GM23248 (cell line): ENCODE data around the gene VAPA. TPM values are rescaled to one million over a fixed set of nuclear protein-coding genes. Genes with fewer than 3 reads are reported as not detected.
A peak's percentile ranks its signal among the peaks of the same experiment; 100 is the strongest.
"Not testable (repeated sequence)": the region's sequence is repeated elsewhere in the genome, so short reads cannot be mapped to it uniquely, and the experiment has no call there.

Experiments
- DNase-seq: peaks from one replicate; pipeline ENCODE4 v3.0.0-alpha.2; 2015
- H2AFZ ChIP-seq: fragments of 200-600 bp; sonication (generic); 2 replicates; pipeline ENCODE4 v1.6.1; 2016; ENCODE audit warnings: antibody characterized with exemption
- H3F3A ChIP-seq: fragments of 200-600 bp; sonication (generic); 2 replicates; pipeline ENCODE4 v1.6.1; 2016; ENCODE audit warnings: mild to moderate bottlenecking, antibody characterized with exemption, mixed run types; ENCODE audit not compliant: insufficient read depth
- H3K27ac ChIP-seq: fragments of 200-600 bp; sonication (generic); 2 replicates; pipeline ENCODE4 v1.5.1; 2016; ENCODE audit warnings: mild to moderate bottlenecking
- H3K27me3 ChIP-seq: fragments of 200-600 bp; sonication (generic); replicated peaks from 2 replicates; pipeline ENCODE4 v1.6.1; 2016; ENCODE audit warnings: mild to moderate bottlenecking; ENCODE audit not compliant: insufficient read depth
- H3K36me3 ChIP-seq: fragments of 200-600 bp; sonication (generic); 2 replicates; pipeline ENCODE4 v1.6.1; 2016; ENCODE audit warnings: low read depth, mild to moderate bottlenecking
- H3K4me1 ChIP-seq: fragments of 200-600 bp; sonication (generic); 2 replicates; pipeline ENCODE4 v1.6.1; 2016; ENCODE audit warnings: mild to moderate bottlenecking; ENCODE audit not compliant: insufficient read depth
- H3K4me2 ChIP-seq: fragments of 200-600 bp; sonication (generic); one replicate; pipeline ENCODE4 v1.6.1; 2016; ENCODE audit warnings: mild to moderate bottlenecking; ENCODE audit not compliant: unreplicated experiment
- H3K4me3 ChIP-seq: fragments of 200-600 bp; sonication (generic); 2 replicates; pipeline ENCODE4 v1.5.1; 2016; ENCODE audit warnings: mild to moderate bottlenecking
- H3K79me2 ChIP-seq: fragments of 200-600 bp; sonication (generic); 2 replicates; pipeline ENCODE4 v1.6.1; 2016; ENCODE audit warnings: mild to moderate bottlenecking; ENCODE audit not compliant: insufficient read depth
- H3K9ac ChIP-seq: fragments of 200-600 bp; sonication (generic); 2 replicates; pipeline ENCODE4 v1.6.1; 2016; ENCODE audit warnings: mild to moderate bottlenecking
- H3K9me2 ChIP-seq: fragments of 200-600 bp; sonication (generic); 2 replicates; pipeline ENCODE4 v1.6.1; 2016; ENCODE audit warnings: mixed run types, mild to moderate bottlenecking, moderate library complexity; ENCODE audit not compliant: insufficient read depth
- H3K9me3 ChIP-seq: fragments of 200-600 bp; sonication (generic); one replicate; pipeline ENCODE4 v1.6.1; 2017; ENCODE audit warnings: low read depth
- H4K20me1 ChIP-seq: fragments of 200-600 bp; sonication (generic); 2 replicates; pipeline ENCODE4 v1.6.0; 2016; ENCODE audit not compliant: insufficient read depth
- EZH2 ChIP-seq: fragments of 200-600 bp; sonication (generic); IDR thresholded peaks from 2 replicates; pipeline ENCODE4 v1.6.1; 2018; ENCODE audit warnings: antibody characterized with exemption, mild to moderate bottlenecking; ENCODE audit not compliant: insufficient read depth, poor library complexity, severe bottlenecking
- EZH2phosphoT487 ChIP-seq: fragments of 200-600 bp; sonication (generic); IDR thresholded peaks from 2 replicates; pipeline ENCODE4 v1.6.1; 2018; ENCODE audit warnings: antibody characterized with exemption, moderate library complexity, mild to moderate bottlenecking, low read depth; ENCODE audit not compliant: insufficient read depth
- WGBS, 2 experiments: methylation state at CpG; one replicate each; pipeline ENCODE4 v1.1.6; 2015 to 2017; ENCODE audit warnings: low lambda C conversion rate in 2 of 2, low coverage in 1 of 2; ENCODE audit errors: missing lambda C conversion rate in 2 of 2; 5-methylcytosine and 5-hydroxymethylcytosine counted together
- in situ Hi-C: fragments of 300-500 bp; cut with MboI; formaldehyde crosslinking; loops from 2 replicates; pipeline ENCODE4 v1.15.0; 2020
- polyA plus RNA-seq: library from polyadenylated mRNA; unstranded; fragments of >200 nt; fragmentation: Nextera tagmentation; extraction: Ambion mirVana; gene quantifications from 2 replicates; pipeline ENCODE4 v1.2.1, GENCODE V29; 2016
- total RNA-seq: library from RNA; depleted of rRNA; stranded (reverse); fragments of >200 nt; shearing (Covaris generic); gene quantifications from 2 replicates; pipeline ENCODE4 v1.2.3, GENCODE V29; 2014

VAPA gene
- total and polyA plus RNA-seq, 2 experiments from 2014 or later = 277 to 290 TPM

DNA sequence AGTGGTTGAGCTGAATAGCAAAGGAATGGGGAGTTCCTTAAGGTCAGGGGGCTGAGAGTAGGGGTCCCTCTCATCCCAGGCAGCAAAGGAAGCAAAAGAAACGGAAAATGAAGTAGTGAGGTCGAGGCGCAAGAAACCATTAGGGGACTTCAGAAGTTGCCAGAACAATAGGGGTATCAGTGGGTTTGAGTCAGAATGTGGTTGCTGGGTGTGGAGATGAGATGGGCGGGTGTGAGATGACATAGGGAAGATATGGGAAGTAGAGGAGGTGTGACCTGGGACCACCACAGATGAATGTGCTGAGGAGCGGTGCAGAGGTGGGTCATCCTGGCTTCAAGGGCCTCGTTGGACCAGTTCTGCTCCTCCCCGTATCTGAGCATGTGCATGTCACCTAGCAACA, 13.1 kb upstream of the VAPA start:
- DNase-seq = no peak
- in situ Hi-C loops = no loop called here

DNA sequence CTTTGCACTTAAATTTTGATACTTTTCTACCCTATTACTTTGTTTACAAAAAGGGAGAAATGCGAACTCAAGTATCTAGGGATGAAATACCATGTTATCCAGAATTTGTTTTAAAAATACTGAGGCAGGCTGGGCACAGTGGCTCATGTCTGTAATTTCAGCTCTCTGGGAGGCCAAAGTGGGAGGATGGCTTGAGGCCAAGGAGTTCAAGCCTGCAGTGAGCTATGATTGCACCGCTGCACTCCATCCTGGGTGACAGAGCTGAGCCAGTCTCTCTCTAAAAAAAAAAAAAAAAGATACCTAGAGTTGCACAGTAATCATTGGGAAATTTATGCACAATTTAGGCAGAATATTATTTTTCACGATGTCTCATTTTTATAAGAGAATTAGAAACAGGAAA, 12.4 kb upstream of the VAPA start:
- DNase-seq = no peak
- TF ChIP-seq EZH2 (no peak), EZH2phosphoT487 (no peak)
- no peaks in the 10 kb centered on the region for H3K36me3 ChIP-seq
- in situ Hi-C loops = no loop called here
- H3K4me1 ChIP-seq = peaks cover 22% of the 10 kb centered on the region
- H3K4me2 ChIP-seq = no peak overlapping the region
- H3K27me3 ChIP-seq = no peaks in the 10 kb centered on the region
- no peaks in the 10 kb centered on the region for H3K9me2 ChIP-seq
- H3K4me3 ChIP-seq = no peak overlapping the region
- H3F3A ChIP-seq = peaks cover 21% of the 10 kb centered on the region; the same call in 1 of the 2 replicates
- no peak overlapping the region for H2AFZ ChIP-seq
- no peaks in the 10 kb centered on the region for H3K79me2 ChIP-seq
- no peak overlapping the region for H3K9ac ChIP-seq
- no peak overlapping the region for H3K27ac ChIP-seq
- no peaks in the 10 kb centered on the region for H3K9me3 ChIP-seq
- 80 to 83% methylated on average over 3 of the region's 3 CpGs for WGBS, 2 experiments
- no peaks in the 10 kb centered on the region for H4K20me1 ChIP-seq

More for the DNA sequence above, 13.1 kb upstream of the VAPA start:
- Histone ChIP-seq H3K9me2 (no peaks in the 10 kb centered on the region), H3K4me3 (no peak overlapping the region), H3K4me1 (peaks cover 19% of the 10 kb centered on the region), H2AFZ (no peak overlapping the region), H3K27ac (no peak overlapping the region), H3K79me2 (no peaks in the 10 kb centered on the region), H3K36me3 (no peaks in the 10 kb centered on the region), H3K9me3 (no peaks in the 10 kb centered on the region), H4K20me1 (no peaks in the 10 kb centered on the region), H3F3A (peaks cover 18% of the 10 kb centered on the region; the same call in 1 of the 2 replicates), H3K4me2 (no peak overlapping the region), H3K27me3 (no peaks in the 10 kb centered on the region), H3K9ac (no peak overlapping the region)
- WGBS, 2 experiments = 92 to 96% methylated on average over 7 of the region's 7 CpGs
- no peak for TF ChIP-seq EZH2phosphoT487

DNA sequence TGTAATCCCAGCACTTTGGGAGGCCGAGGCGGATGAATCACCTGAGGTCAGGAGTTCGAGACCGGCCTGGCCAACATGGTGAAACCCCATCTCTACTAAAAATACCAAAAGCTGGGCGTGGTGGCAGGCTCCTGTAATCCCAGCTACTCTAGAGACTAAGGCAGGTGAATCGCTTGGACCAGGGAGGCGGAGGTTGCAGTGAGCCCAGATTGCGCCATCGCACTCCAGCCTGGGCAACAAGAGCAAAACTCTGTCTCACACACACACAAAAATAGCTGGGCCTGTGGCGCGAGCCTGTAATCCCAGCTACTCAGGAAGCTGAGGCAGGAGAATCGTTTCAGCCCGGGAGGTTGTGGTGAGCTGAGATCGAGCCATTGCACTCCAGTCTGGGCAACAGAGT, 11.6 kb upstream of the VAPA start:
- H3K79me2 ChIP-seq, H3K9me3 ChIP-seq, in situ Hi-C loops, H4K20me1 ChIP-seq, DNase-seq, H3K27me3 ChIP-seq, H2AFZ ChIP-seq, H3K9ac ChIP-seq, H3K36me3 ChIP-seq, H3K9me2 ChIP-seq, H3K4me2 ChIP-seq, H3K4me3 ChIP-seq, H3K27ac ChIP-seq: not testable (repeated sequence)
- H3F3A ChIP-seq = peaks cover 21% of the 10 kb centered on the region; the same call in 1 of the 2 replicates
- WGBS, 2 experiments = 86 to 89% methylated on average over 14 of the region's 14 CpGs
- H3K4me1 ChIP-seq = peaks cover 22% of the 10 kb centered on the region

DNA sequence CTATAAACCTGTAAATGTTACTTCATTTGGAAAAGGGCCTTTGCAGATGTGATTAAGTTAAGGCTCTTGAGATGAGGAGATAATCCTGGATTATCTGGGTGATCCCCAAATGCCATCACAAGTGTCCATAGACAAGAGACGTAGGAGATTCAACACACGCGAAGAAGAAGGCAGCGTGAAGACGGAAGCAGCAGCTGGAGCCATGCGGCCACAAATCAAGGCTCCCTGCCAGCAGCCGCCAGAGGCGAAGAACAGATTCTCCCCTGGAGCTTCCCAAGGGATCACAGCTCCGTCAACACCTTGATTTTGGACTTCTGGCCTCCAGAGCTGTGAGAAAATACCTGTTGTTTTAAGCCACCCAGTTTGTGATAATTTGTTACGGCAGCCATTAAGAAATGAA, 11.0 kb upstream of the VAPA start:
- H3K36me3 ChIP-seq = no peaks in the 10 kb centered on the region
- DNase-seq = peak; percentile 33
- H3K4me1 ChIP-seq = peaks cover 22% of the 10 kb centered on the region
- peaks cover 21% of the 10 kb centered on the region; the same call in 1 of the 2 replicates for H3F3A ChIP-seq
- no peak overlapping the region for H3K27ac ChIP-seq
- no peak overlapping the region for H3K4me2 ChIP-seq
- H4K20me1 ChIP-seq = no peaks in the 10 kb centered on the region
- no peaks in the 10 kb centered on the region for H3K27me3 ChIP-seq
- TF ChIP-seq EZH2 (no peak), EZH2phosphoT487 (no peak)
- no peak overlapping the region for H3K9ac ChIP-seq
- no peaks in the 10 kb centered on the region for H3K9me3 ChIP-seq
- H3K79me2 ChIP-seq = no peaks in the 10 kb centered on the region
- H3K4me3 ChIP-seq = no peak overlapping the region
- in situ Hi-C loops = no loop called here
- 32 to 34% methylated on average over 10 of the region's 10 CpGs for WGBS, 2 experiments
- H3K9me2 ChIP-seq = no peaks in the 10 kb centered on the region
- peak overlapping the region; percentile 59 for H2AFZ ChIP-seq

DNA sequence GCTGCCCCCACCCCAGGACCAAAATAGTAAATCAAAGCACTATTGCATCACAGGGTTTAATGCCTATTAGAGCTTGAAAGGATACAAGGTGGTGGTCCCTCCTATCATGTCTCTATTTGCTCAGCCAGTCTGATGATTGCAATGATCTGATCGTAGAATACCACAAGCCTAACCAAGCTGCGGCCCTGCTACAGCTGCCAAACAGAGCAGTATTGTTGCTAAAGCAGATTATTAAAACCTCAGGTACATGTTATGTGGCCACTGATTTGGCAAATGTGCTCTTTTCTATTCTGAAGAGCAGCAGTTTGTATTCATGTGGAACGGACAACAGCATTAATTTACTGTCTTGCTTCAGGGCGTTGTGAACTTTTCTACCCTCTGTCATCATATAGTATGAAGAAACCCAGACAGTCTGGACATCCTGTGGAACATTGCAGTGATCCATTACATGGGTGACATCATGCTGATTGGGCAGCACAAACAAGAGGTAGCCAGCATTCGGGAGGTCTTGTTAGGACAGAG, 8.4 kb upstream of the VAPA start:
- no peaks in the 10 kb centered on the region for H4K20me1 ChIP-seq
- in situ Hi-C loops = no loop called here
- no peak overlapping the region for H3K27ac ChIP-seq
- H3K9me3 ChIP-seq = no peaks in the 10 kb centered on the region
- 29 to 49% methylated on average over 5 of the region's 5 CpGs for WGBS, 2 experiments
- no peaks in the 10 kb centered on the region for H3K27me3 ChIP-seq
- H3K9ac ChIP-seq = no peak overlapping the region
- no peak overlapping the region for H3K4me3 ChIP-seq
- DNase-seq = peak; percentile 60
- no peak for TF ChIP-seq EZH2phosphoT487
- no peak for TF ChIP-seq EZH2
- H3K4me1 ChIP-seq = 0 out of 2 replicates have a peak, but pooled peaks cover 9% of the 10 kb centered on the region
- H3F3A ChIP-seq = peaks cover 9% of the 10 kb centered on the region; the same call in 1 of the 2 replicates
- no peak overlapping the region for H3K4me2 ChIP-seq
- H3K9me2 ChIP-seq = no peaks in the 10 kb centered on the region
- H3K36me3 ChIP-seq = no peaks in the 10 kb centered on the region
- no peaks in the 10 kb centered on the region for H3K79me2 ChIP-seq
- peak overlapping the region; percentile 52 for H2AFZ ChIP-seq
